HEK293T (cell line): ENCODE data around the gene MECP2.

ENCODE experiments used
- BHLHE40 ChIP-seq: fragments of 450-650 bp; IDR thresholded peaks from 2 replicates; pipeline ENCODE4 v1.6.1; 2016; ENCODE audit warnings: mild to moderate bottlenecking, moderate library complexity, borderline replicate concordance
- ELF4 ChIP-seq: fragments of 450-650 bp; IDR thresholded peaks from 2 replicates; pipeline ENCODE4 v1.6.1; 2017; ENCODE audit warnings: antibody characterized with exemption
- FOXK2 ChIP-seq: fragments of 450-650 bp; IDR thresholded peaks from 2 replicates; pipeline ENCODE4 v1.6.1; 2016; ENCODE audit warnings: mild to moderate bottlenecking
- FOXM1 ChIP-seq: fragments of 450-650 bp; IDR thresholded peaks from 2 replicates; pipeline ENCODE4 v1.6.1; 2017; ENCODE audit warnings: mild to moderate bottlenecking, borderline replicate concordance
- HDGF ChIP-seq: fragments of 450-650 bp; IDR thresholded peaks from 2 replicates; pipeline ENCODE4 v1.6.1; 2017; ENCODE audit warnings: antibody characterized with exemption, borderline replicate concordance
- SP1 ChIP-seq: fragments of 450-650 bp; IDR thresholded peaks from 2 replicates; pipeline ENCODE4 v1.6.1; 2017
- TARDBP ChIP-seq: fragments of 450-650 bp; IDR thresholded peaks from 2 replicates; pipeline ENCODE4 v1.6.1; 2016
- TF ChIP-seq, protein P1 (sequence below): fragments of 450-650 bp; IDR thresholded peaks from 2 replicates; pipeline ENCODE4 v1.6.1; 2016

DNA sequence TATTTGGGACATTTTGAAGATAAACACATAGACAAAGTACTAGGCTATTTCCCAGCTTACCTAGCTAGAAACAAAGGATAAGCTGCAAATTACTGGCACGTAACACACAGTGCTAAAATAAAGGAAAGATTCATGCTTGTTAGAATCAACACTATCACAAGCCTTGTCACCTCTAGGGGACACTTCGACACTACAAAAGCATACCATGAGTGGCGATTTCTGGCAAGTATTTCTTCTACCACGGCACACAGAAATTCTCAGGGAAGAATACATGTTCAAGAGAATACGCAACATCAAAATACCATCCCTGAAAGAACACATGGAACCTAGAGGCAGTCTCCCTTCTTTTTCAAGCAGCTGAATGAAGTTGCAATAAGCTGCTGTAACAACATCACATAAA, 5.1 kb downstream of the MECP2 start:
- TF ChIP-seq SP1 (no peak), ELF4 (no peak), BHLHE40 (no peak), FOXM1 (no peak), FOXK2 (no peak), TARDBP (no peak), HDGF (no peak)
- TF ChIP-seq, protein P1, sequence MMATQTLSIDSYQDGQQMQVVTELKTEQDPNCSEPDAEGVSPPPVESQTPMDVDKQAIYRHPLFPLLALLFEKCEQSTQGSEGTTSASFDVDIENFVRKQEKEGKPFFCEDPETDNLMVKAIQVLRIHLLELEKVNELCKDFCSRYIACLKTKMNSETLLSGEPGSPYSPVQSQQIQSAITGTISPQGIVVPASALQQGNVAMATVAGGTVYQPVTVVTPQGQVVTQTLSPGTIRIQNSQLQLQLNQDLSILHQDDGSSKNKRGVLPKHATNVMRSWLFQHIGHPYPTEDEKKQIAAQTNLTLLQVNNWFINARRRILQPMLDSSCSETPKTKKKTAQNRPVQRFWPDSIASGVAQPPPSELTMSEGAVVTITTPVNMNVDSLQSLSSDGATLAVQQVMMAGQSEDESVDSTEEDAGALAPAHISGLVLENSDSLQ: no peak
